Brain pericyte (primary cell): ENCODE data around the gene BCO2.
"Not testable (repeated sequence)": the region's sequence is repeated elsewhere in the genome, so short reads cannot be mapped to it uniquely, and the experiment has no call there.

Experiments
- DNase-seq: peaks from one replicate; pipeline ENCODE4 v3.0.0-alpha.2; 2012; ENCODE audit warnings: low read depth, low spot score

The BCO2 gene

DNA sequence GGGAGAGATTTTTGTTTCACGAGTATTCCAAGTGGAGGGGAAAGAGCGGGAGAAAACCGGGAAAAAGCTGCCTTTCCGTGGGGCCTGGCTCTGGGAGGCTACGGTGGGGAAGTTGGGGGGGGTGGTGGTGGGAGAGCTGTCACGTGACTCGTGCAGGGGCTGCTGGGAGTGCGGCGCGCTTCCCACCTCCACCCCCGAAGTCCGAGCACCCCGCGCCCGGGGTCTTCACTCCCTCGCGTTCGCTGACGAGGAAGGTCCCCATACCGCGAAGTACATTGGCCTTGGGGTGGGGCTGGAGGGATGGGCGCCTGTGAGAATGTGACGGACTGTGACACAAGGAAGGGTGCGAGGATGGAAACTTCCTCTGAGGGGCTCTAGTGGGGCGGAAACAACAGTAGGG, 8.2 kb upstream of the BCO2 start, which contains the start of gene TEX12:
Gene TEX12, plus strand, starts transcription at position 228 of the 400 bp plus-strand sequence. CDS start 1,897 bp downstream, outside the sequence.
- DNase-seq, result no peak

DNA sequence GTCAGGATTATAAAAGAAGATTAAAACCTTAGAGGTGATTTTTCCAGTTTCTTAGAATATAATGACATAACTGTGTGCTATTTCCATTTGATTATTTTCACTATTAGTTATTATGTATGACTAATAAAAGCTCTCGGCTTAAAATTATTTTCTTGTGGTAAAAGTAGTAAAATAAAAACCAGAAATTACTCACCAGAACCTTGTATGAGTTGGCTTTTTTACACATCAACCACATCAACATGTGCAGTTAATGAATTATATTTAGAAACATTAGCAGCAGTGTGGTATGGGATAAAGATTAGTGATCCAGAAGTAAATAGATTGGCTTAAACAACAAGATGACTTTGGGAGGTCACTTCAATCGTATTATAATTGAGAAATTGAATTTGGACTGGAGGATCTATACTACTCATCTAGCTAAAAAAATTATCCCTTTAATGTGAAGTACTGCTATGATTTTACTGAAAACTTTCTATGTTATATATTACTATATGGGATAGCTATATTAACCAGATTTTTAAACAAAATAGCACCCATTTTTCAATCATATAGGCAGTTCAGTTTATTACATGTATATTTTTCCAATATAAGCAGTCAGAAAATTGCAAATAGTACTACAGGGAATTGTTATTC, 2.8 kb upstream of the BCO2 start:
- DNase-seq, result no peak

DNA sequence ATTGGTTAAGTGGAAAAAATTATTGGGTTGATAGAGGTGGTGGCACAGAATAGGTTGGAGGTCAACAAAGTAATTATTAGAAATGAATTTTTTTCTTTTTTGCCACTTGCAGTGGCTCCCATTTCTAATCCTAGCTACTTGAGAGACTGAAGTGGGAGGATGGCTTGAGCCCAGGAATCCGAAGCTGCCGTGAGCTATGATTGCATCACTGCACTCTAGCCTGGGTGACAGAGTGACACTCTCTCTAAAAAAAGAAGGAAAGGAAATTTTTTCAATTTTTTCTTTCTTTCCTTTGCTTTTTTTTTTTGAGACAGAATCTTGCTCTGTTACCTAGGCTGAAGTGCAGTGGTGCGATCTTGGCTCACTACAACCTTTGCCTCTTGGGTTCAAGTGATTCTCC, 2.2 kb upstream of the BCO2 start:
- DNase-seq, result no peak

DNA sequence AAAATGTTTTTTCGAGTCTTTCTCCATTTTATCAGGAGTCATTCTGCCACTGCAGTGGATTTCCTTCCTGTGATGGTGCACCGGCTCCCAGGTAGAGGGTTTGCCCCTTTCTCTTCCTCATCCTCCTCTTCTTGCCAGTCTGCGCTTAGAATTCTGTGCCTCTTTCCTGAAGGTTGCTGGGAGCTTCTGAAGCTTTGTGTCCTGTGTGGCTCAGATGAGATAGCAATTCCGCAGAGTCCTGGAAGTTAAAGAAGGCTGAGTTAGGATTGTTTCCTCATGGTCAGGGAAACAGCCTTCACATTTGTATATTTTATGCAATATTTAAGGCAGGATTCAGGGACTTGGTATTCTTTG, 264 bp downstream of the BCO2 start:
- no peak for DNase-seq

DNA sequence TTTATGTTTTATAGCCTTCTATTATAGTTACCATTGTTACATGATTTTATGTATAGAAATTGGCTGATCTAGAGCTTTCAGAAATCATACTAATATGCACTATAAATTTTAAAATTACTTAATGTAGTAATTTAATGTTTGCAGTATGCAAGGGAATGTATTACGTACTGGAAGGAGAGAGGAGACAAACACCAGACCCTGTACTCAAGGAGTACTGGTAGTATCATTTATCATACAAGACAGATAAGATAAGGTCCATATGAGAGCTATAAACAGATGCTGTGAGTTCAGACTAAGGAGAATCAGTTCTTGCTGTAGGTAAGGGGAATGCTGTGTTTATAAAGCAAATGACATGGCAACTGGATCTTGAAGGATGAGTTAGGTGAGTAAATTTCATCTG, 765 bp downstream of the BCO2 start:
- DNase-seq, result no peak

DNA sequence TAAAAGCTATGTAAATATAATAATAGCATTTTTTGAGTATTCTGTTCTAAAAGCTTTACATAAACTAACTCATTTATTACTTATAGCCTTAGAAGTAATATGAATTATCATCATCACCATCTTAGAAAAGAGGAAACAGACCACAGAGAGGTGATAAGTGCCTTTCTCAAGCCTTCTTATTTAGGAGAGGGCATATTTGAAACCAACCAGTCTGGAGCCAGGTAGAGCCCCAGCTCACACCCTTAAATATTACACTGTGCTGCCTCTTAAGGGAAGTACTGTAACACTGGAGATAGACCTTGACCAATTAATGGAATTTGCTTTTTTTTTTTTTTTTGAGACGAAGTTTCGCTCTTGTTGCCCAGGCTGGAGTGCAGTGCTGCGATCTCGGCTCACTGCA, 2.3 kb downstream of the BCO2 start:
- no peak for DNase-seq

DNA sequence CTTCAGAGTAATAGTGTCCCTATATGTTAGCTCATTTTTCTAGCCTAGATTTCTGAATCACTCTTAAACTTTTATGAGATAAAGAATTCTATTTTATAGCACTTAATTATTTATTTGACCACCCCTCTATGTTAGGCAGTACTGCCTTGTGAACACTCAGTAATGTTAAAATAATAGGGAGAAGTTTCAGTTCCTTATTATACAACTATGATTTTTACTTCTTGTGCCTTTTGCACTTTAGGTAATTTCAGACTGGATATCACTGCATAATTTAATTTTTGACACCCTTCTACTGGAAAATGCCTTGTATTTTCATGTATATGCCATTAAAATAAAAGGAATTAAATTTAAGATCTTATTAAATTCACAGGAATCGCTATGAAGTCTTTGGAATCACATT, 3.1 kb downstream of the BCO2 start:
- DNase-seq, result no peak

DNA sequence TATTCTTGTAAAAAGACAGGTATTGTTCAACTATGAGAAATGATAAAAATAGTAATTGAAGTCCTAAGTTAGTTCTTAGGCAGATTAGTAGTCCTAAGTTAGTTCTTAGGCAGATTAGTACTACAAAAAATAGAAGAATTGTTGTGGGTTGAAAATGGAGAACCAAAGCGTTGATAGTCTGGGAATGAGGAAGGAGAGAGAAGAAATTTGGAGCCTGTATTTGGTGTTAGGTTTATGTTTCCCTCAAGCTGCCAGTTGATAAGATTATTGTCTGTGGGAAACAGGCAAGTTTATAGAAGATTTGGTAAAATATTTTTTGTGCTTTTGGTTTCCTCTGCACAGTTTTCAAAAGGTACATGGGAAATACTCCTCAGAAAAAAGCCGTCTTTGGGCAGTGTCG, 3.6 kb downstream of the BCO2 start:
- no peak for DNase-seq

DNA sequence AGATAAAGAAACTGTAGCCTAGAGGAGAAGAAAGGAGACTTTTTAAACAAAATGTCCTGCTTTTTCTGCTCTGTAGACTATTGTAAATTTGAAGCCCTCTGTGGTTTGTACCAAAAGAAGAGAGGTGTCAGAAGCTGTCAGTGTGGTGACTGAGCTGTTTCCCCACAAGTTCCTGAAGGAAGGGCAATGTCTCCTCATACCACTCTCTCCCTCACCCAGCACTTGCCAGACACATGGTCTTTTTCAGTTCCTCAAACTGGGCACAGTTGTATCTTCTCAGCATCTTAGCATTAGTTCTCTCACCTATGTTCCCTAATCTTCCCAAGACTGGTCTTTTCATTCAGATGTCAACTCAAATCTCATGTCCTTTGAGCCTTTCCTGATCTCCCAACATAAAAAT, 4.3 kb downstream of the BCO2 start:
- no peak for DNase-seq

DNA sequence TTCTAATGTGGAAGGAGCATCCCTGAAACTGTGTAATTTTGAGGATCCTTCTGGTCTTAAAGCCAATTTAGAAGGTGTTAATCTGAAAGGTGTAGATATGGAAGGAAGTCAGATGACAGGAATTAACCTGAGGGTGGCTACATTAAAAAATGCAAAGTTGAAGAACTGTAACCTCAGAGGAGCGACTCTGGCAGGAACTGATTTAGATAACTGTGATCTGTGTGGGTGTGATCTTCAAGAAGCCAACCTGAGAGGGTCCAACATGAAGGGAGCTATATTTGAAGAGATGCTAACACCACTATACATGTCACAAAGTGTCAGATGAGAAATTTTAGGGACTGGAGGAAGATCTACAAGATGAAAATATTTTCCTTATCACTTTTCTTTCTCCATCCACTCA, 7.6 kb downstream of the BCO2 start:
- DNase-seq, result no peak

DNA sequence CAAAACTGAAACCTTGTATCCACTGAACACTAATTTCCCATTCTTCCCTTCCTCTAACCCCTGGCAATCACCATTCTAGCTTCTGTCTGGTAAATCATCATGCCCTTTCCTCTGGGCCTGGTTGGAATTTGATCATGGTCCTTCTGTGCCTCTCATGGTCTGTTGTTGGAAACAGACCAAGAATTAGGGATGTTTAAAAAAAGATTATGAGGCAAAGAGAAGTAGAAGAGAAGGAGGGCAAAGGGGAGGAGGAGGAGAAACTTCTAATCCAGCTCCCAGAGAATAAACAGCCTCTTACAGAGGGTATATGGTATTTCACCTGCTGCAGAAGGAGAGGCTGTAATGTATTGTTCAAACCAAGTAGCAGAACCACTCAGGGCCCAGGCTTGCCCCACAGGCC, 10.6 kb downstream of the BCO2 start:
- DNase-seq, result no peak

DNA sequence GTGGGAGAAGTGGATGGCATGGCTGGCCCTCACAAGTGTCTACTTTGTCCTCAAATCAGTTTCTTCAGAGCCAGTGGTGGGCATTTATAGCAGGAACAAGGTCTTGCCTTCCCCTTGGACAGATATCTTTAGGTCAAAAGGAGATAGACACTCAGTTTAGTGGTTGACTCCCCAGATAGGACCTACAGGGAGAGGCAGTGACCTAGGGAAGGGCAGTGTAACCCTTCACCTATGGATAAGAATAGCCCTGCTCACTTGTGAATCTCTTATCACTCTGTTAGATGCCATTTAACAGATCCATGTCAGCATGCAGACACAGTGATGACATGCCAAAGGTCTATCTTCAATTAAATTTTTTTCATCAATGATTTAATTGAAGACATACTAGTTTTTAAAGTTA, 11.0 kb downstream of the BCO2 start:
- no peak for DNase-seq

DNA sequence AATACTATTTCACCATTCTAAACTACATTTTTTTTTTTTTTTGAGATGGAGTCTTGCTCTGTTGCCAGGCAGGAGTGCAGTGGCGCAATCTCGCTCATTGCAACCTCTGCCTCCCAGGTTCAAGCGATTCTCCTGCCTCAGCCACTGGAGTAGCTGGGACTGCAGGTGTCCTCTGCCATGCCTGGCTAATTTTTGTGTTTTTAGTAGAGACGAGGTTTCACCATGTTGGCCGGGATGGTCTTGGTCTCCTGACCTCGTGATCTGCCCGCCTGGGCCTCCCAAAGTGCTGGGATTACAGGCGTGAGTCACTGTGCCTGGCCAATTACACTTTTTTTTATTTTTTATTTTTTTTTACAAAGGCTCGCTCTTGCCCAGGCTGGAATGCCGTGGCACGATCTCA, 19.8 kb downstream of the BCO2 start:
- DNase-seq, result not testable (repeated sequence)

DNA sequence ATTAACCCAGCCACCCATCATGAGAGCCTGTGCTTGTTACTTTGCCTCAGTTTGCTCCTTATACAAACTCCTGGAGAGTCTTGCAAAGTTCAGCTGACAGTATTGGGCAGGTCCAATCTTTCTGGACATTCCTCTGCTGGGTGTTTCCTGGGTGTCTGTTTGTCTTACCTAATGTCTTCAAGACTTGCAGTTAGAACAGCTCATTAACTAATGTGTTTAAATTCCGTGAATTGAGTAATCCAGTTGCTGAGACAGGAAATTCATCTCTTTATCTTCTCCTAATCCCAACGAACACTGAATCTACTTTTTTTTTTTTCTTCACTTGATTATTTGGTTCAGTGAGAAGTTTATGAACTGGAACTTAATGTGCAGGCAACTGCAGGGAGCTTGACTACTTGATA, 20.6 kb downstream of the BCO2 start:
- no peak for DNase-seq

DNA sequence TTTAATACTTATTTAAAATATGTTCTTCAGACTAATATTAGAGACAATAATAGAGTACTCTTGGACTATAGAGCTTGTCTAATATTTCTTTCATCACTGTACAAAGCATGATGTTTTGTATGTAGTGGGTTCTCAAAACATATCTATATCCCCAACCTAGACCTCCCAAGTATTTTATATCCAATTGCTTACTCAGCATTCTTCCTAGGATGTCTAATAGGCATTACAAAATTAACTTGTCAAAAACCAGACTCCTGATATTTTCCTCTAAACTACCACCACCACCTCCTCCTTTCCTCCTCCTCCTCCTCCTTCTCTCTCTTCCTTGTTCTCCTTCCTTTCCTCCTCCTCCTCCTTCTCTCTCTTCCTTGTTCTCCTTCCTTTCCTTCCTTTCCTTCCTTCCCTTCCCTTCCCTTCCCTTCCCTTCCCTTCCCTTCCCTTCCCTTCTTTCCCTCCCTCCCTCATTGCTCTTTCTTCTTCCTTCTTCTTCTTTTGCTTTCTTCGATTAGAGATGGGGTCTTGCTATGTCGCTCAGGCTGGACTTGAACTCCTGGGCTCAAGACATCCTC, 21.3 kb downstream of the BCO2 start:
- DNase-seq, result no peak

DNA sequence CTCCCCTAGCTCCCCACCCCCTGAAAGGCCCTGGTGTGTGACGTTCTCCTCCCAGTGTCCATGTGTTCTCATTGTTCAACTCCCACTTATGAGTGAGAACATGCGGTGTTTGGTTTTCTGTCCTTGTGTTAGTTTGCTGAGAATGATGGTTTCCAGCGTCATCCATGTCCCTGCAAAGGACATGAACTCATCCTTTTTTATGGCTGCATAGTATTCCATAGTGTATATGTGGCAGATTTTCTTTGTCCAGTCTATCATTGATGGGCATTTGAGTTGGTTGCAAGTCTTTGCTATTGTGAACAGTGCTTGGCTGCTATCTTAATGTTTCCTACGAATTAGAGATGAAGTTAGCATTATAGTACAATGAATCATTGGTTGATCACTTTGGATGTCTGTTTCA, 23.8 kb downstream of the BCO2 start:
- DNase-seq, result not testable (repeated sequence)

DNA sequence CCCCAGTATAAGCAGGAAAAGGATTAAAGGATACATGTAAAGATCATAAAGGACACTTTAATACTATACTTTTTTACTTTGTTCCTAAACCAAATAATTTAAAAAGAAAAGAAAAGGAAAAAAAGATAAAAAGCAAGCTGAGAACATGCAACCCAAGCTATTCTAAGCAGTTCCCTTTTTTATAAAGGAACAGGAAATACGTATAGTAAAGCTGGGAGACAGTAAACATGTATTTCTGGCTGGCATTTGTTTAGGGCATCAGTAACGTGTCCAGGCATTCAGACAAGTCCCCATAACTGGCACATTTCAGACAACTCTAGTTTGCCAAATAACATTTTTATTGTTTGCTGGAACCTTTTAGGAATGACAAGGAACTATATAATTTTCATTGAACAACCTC, 24.9 kb downstream of the BCO2 start:
- no peak for DNase-seq

DNA sequence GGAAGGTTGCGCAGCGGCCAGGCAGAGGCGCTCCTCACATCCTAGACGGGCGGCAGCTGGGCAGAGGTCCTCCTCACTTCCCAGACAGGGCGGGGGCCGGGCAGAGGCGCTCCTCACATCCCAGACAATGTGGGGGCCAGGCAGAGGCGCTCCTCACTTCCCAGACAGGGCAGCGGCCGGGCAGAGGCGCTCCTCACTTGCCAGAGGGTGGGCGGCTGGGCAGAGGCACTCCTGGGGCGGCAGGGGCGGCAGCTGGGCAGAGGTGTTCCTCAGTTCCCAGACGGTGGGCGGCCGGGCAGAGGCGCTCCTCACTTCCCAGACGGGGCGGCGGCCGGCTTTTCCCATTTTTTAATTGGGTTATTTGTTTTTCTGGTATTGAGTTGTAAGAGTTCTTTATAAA, 30.8 kb downstream of the BCO2 start:
- DNase-seq, result no peak

DNA sequence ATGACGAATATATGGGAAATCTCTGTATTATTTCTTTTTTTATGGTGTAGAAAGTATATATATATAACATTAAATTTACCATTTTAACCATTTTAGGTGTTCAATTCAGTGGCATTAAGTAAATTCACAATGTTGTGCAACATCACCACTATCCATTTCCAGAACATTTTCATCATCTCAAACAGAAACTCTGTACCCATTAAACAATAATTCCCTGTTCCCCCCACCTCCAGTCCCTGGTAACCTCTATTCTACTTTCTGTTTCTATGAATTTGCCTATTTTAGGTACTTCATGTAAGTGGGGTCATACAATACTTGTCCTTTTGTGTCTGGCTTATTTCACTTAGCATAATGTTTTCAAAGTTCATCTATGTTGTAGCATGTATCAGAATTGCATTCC, 35.6 kb downstream of the BCO2 start:
- no peak for DNase-seq

DNA sequence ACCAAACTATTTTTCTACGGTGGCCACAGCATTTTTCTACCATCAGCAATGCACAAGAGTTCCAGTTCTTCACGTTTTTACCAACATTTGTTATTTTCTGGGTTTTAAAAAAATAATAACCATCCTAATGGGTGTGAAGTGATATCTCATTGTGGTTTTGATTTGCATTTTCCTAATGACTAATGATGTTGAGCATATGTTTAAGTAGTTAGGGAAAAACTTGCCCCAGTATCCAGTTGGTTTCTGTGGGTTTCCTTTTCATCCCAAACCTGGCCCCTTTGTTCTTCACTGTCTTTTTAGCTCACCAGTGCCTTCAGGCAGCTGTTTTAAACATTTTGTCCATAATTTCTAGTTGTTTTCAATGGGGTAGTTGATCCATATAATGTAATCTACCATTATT, 36.2 kb downstream of the BCO2 start:
- no peak for DNase-seq

DNA sequence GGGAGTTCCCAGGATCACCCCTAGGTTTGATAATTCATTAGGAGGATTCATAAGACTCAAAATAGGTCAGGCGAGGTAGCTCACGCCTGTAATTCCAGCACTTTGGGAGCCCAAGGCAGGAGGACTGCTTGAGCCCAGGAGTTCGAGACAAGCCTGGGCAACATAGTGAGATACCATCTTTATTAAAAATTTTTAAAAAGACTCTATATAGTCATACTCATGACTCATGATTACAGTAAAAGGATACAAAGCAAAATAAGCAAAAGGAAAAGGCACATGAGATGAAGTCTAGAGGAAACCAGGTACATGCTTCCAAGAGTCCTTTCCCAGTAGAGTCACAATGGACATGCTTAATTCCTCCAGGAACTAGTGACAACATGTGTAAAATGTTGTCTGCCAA, 37.0 kb downstream of the BCO2 start:
- no peak for DNase-seq

DNA sequence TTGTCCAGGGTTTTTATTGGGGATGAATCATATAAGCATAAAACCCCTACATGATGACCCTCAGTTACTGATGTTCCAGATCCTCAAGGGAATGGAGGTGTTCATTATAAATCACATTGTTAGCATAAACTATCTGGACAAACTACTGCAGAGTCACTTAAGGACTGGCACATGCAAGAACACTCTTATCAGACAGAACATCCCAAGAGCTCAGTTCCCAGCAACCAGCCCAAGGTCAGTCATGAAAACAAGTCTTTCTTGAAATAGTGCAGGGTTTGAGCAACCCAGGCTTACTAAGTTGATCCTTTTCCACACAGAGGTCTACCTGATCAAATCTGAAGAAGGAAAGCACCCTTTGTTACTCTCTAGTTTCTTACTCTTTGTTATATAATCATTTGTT, 37.4 kb downstream of the BCO2 start:
- no peak for DNase-seq

DNA sequence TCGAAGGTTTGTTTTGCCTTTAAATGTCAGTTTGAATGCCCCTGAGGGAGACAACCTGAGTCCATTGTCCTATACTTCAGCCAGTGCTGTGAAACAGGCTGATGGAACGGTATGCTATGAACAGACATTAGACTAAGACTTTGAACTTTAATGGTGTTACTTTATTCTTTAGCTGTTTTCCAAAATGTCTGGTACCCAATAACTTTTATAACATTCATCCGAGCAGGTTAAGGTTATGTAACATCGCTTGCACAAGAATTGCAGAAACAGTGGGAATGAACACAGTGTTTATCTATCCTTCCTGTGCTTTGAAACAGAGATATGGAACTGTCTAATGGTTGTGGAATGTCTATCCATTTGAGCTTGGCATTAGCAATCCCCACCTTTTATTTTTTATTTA, 38.4 kb downstream of the BCO2 start:
- no peak for DNase-seq

DNA sequence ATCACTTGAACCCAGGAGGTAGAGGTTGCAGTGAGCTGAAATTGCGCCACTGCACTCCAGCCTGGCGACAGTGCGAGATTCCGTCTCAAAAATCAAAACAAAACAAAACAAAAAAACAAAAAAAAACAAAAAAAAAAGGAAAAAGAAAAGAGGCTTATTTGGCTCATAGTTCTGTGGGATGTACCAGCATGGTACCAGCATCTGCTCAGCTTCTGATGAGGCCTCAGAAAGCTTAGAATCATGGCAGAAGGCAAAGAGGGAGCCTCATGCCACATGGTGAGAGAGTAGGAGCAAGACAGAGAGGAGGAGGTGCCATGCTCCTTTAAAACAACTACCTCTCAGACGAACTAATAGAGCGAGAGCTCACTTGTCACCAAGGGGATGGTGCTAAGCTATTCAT, 40.3 kb downstream of the BCO2 start:
- no peak for DNase-seq
